Fibroblast of lung (primary cell): Measurements from ENCODE around the gene UBAP1. TPM values are rescaled to one million over a fixed set of nuclear protein-coding genes. Genes with fewer than 3 reads are reported as not detected.

Experiments used
- DNase-seq, 2 donors: peaks; one replicate each; pipeline versions ENCODE4 v3.0.0 to v3.0.0-alpha.2; 2010; ENCODE audit warnings: low read depth in 2 of 2
- H2AFZ ChIP-seq: 2 replicates; pipeline ENCODE4 v1.5.1; 2012; ENCODE audit warnings: low read length, control low read depth, inconsistent platforms
- H3K27ac ChIP-seq: 2 replicates; pipeline ENCODE4 v1.5.1; 2011; ENCODE audit warnings: low read length, control low read depth; ENCODE audit not compliant: insufficient read depth
- H3K27me3 ChIP-seq: 2 replicates; pipeline ENCODE4 v1.5.1; 2011; ENCODE audit warnings: mild to moderate bottlenecking, low read length; ENCODE audit not compliant: control insufficient read depth, insufficient read depth
- H3K36me3 ChIP-seq: 2 replicates; pipeline ENCODE4 v1.5.1; 2011; ENCODE audit warnings: low read length; ENCODE audit not compliant: control insufficient read depth, insufficient read depth
- H3K4me1 ChIP-seq: 2 replicates; pipeline ENCODE4 v1.5.1; 2011; ENCODE audit warnings: low read length; ENCODE audit not compliant: control insufficient read depth, insufficient read depth; ENCODE audit errors: extremely low read depth
- H3K4me2 ChIP-seq: 2 replicates; pipeline ENCODE4 v1.5.1; 2011; ENCODE audit warnings: low read length, control low read depth; ENCODE audit not compliant: insufficient read depth; ENCODE audit errors: extremely low read depth
- H3K4me3 ChIP-seq, 4 experiments: fragments of 200-600 bp in 1 of 4; sonication (generic) in 1 of 4; replicated peaks in 1 of 4; 2 replicates each; pipeline ENCODE4 v1.5.1; 2011 to 2016; ENCODE audit warnings: low read length in 4 of 4, low read depth in 3 of 4, mild to moderate bottlenecking in 3 of 4, control low read depth in 2 of 4, inconsistent platforms in 1 of 4, mixed read lengths in 1 of 4; ENCODE audit not compliant: insufficient read depth in 1 of 4; ENCODE audit errors: control extremely low read depth in 1 of 4
- H3K79me2 ChIP-seq: 2 replicates; pipeline ENCODE4 v1.5.1; 2012; ENCODE audit warnings: mild to moderate bottlenecking, low read length, inconsistent platforms; ENCODE audit not compliant: control insufficient read depth, insufficient read depth
- H3K9ac ChIP-seq: 2 replicates; pipeline ENCODE4 v1.5.1; 2011; ENCODE audit warnings: mild to moderate bottlenecking, low read length, control low read depth; ENCODE audit not compliant: insufficient read depth
- H3K9me3 ChIP-seq: 2 replicates; pipeline ENCODE4 v1.5.1; 2012; ENCODE audit warnings: low read depth, low read length; ENCODE audit not compliant: control insufficient read depth, insufficient read depth
- H4K20me1 ChIP-seq: 2 replicates; pipeline ENCODE4 v1.5.1; 2011; ENCODE audit warnings: low read length; ENCODE audit not compliant: control insufficient read depth, insufficient read depth; ENCODE audit errors: extremely low read depth
- CTCF ChIP-seq, 2 donors: IDR thresholded peaks in 1 of 2; conservative IDR thresholded peaks in 1 of 2; 1 replicate in 1 of 2; 2 replicates in 1 of 2; pipeline ENCODE4 v1.5.1; 2011 to 2012; ENCODE audit warnings: low read length in 2 of 2, control low read depth in 1 of 2, inconsistent platforms in 1 of 2, low read depth in 1 of 2, mild to moderate bottlenecking in 1 of 2
- EZH2 ChIP-seq: IDR thresholded peaks from 2 replicates; pipeline ENCODE4 v1.5.1; 2012; ENCODE audit warnings: low read length, control low read depth, mild to moderate bottlenecking; ENCODE audit errors: missing control alignments
- polyA plus RNA-seq, 2 donors: library from polyadenylated mRNA; depleted of rRNA in 1 of 2; stranded (reverse) in 1 of 2; unstranded in 1 of 2; fragments of >200 nt; gene quantifications; 2 replicates each; pipeline ENCODE4 v1.2.1, GENCODE V29; 2011 to 2012; ENCODE audit warnings: missing spikeins in 1 of 2
- total RNA-seq: library from RNA; depleted of rRNA; stranded (reverse); fragments of >200 nt; gene quantifications from 2 replicates; pipeline ENCODE4 v1.2.1, GENCODE V29; 2014

Gene UBAP1
- total and polyA plus RNA-seq, 2 donors (not counting 1 experiment from before 2014, with no cell fraction given) = 41.6 to 58.1 TPM

- H3K9ac ChIP-seq = no peak overlapping the region
- peaks cover 22% of the 10 kb centered on the region for H3K79me2 ChIP-seq
- H3K4me1 ChIP-seq = no peaks in the 10 kb centered on the region
- no peaks in the 10 kb centered on the region for H3K36me3 ChIP-seq
- no peak overlapping the region for H2AFZ ChIP-seq
- TF ChIP-seq EZH2 (no peak), CTCF (conservative IDR thresholded peaks at IDR 0.05 in 1 of 2, IDR thresholded peaks at IDR 0.05 in 1 of 2; ENCODE audit: low read depth in 1 of 2, low read length in 2 of 2) (no peak)
- no peak overlapping the region for H3K4me2 ChIP-seq
- no peaks in the 10 kb centered on the region for H4K20me1 ChIP-seq
- H3K4me3 ChIP-seq = no peak overlapping the region
- no peaks in the 10 kb centered on the region for H3K9me3 ChIP-seq
- H3K27me3 ChIP-seq = no peaks in the 10 kb centered on the region
- no peak overlapping the region for H3K27ac ChIP-seq
- DNase-seq = no peak
Observed at GRCh38 chr9:34176089-34176488, 2.8 kb upstream of the UBAP1 start.

- H3K9me3 ChIP-seq = no peaks in the 10 kb centered on the region
- H2AFZ ChIP-seq = peak overlapping the region; percentile 98
- peak overlapping the region; percentile 94 for H3K4me2 ChIP-seq
- H3K79me2 ChIP-seq = peaks cover 36% of the 10 kb centered on the region
- DNase-seq = no peak
- no peaks in the 10 kb centered on the region for H3K4me1 ChIP-seq
- H4K20me1 ChIP-seq = no peaks in the 10 kb centered on the region
- H3K9ac ChIP-seq = peak overlapping the region; percentile 66
- TF ChIP-seq CTCF (conservative IDR thresholded peaks at IDR 0.05 in 1 of 2, IDR thresholded peaks at IDR 0.05 in 1 of 2; ENCODE audit: low read depth in 1 of 2, low read length in 2 of 2) (no peak), EZH2 (no peak)
- H3K36me3 ChIP-seq = no peaks in the 10 kb centered on the region
- peak overlapping the region; percentile 53 to 100 (median 80) for H3K4me3 ChIP-seq
- peak overlapping the region; percentile 81 for H3K27ac ChIP-seq
- H3K27me3 ChIP-seq = no peaks in the 10 kb centered on the region
Observed at GRCh38 chr9:34177593-34178435, 1.0 kb upstream of the UBAP1 start.

- peak overlapping the region; percentile 37 for H2AFZ ChIP-seq
- no peaks in the 10 kb centered on the region for H3K36me3 ChIP-seq
- peak overlapping the region; percentile 90 for H3K4me2 ChIP-seq
- H3K4me1 ChIP-seq = no peaks in the 10 kb centered on the region
- no peaks in the 10 kb centered on the region for H3K9me3 ChIP-seq
- H3K27me3 ChIP-seq = no peaks in the 10 kb centered on the region
- peaks cover 44% of the 10 kb centered on the region for H3K79me2 ChIP-seq
- peak overlapping the region; percentile 90 for H3K9ac ChIP-seq
- no peak for TF ChIP-seq EZH2
- no peak for TF ChIP-seq CTCF (conservative IDR thresholded peaks at IDR 0.05 in 1 of 2, IDR thresholded peaks at IDR 0.05 in 1 of 2; ENCODE audit: low read depth in 1 of 2, low read length in 2 of 2)
- H4K20me1 ChIP-seq = no peaks in the 10 kb centered on the region
- peak overlapping the region; percentile 53 to 100 (median 80) for H3K4me3 ChIP-seq
- H3K27ac ChIP-seq = peak overlapping the region; percentile 81
- peak; percentile 24 to 87 for DNase-seq
Observed at GRCh38 chr9:34179213-34180136, 632 bp downstream of the UBAP1 start.
